Measurements from ENCODE around the gene APEX1.
"Not testable (repeated sequence)": the region's sequence is repeated elsewhere in the genome, so short reads cannot be mapped to it uniquely, and the experiment has no call there.

APEX1 gene

DNA sequence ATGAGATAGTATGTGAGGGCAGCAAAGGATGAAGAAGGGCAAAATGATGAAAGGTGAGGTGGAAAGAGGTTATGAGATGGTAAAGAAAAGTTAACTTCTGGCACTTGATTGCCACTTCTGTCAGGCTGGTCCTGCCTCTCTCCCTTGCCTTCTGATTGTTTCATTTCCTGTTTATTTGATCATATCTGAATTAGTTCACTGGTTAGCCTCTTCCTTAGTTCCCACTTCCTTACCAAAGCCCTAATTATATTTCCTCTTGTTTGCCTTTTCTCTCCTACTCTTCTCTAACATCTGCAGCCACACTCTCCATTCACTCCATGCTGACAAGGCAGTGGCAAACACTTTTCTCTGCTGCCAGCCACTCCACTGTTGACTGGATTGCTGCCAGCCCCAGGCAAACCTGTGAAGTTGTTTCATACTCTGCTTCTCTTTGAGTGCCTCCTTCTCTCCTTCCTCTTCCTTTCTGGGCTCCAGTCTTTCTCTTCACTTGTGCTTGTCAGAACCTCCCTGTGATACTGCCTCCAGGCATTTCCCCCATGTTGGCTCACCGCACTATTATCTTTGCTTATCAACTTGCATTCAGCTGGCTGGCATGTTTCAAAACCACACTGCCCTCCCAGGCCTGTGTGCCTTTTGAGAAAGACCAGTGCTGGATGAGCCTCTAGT, 22.3 kb downstream of the APEX1 start:
- DNase-seq: no peak

- DNase-seq: no peak
Measured at GRCh38 chr14:20478894-20479293, 23.9 kb downstream of the APEX1 start.

- no peak for DNase-seq
Measured at GRCh38 chr14:20482382-20482781, 27.4 kb downstream of the APEX1 start.

DNA sequence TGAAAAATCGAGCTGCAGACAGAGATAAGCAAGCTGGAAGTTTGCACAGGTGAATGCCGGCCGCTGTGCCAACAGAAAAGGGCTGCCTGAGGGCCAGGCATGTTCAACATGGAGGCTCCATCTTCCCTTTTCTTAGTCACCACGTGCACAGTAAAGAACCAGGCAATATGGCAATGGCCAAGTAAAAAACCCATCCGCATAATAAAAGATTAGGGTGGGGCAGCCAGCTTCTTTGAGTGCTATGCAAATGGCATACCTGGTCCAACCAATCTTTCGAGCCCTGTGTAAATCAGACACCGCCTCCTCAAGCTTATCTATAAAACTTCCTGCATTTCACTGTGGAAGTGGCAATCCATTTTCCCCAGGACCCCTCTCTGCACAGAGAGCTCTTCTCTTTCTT, 30.9 kb downstream of the APEX1 start:
- DNase-seq: no peak

DNA sequence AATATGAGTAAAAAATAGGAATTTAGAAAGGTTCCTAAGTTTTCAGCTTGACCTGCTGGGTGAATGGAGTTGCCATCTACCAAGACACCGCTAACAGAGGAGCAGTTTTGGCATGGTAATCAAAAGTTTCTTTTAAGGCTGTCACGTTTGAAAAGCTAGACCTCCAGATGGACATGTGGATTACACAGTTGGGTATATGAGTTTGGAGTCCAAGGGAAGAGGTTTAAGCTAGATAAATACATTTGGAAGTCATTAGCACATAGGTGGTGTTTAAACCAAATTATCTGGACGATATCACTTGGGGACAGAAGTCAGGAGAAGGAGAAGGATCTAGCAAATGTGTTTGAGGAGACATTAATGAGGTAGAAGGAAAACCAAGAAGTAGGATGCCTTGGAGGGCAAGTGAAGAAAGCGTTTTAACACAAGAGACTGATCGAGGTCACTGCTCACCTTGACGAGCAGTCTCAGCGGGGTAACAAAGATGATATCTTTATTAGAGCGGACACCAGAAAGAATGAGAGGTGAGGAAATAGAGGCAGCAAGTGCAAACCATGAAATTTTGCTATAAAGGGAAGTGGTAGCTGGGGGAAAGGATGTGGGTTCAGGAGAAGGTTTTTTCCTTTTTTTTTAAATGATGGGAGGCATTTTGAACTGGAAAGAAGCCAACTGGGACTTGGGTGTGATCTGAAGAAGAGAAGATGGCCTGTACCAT, 31.8 kb downstream of the APEX1 start:
- DNase-seq: no peak

- no peak for DNase-seq
Measured at GRCh38 chr14:20487396-20487725, 32.3 kb downstream of the APEX1 start.

GRCh38 chr14:20489093-20489994, 34.3 kb downstream of the APEX1 start:
- no peak for DNase-seq

DNA sequence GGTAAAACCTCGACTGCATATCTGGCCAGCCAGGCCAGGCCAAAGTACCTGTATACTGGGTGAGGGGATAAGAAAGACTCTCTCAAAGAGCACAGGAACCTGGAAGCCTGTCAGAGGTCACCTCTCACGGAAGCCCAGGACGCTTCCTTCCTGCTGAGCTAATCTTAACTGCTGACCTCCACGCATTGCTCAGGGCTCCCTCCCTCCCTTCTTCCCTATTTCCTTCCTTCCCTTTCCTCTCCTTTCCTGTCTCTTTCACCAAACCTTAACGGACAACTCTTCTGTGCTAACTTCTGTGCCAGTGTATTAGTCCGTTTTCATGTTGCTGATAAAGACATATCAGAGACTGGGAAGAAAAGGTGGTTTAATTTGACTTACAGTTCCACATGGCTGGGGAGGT, 35.5 kb downstream of the APEX1 start:
- DNase-seq: no peak

DNA sequence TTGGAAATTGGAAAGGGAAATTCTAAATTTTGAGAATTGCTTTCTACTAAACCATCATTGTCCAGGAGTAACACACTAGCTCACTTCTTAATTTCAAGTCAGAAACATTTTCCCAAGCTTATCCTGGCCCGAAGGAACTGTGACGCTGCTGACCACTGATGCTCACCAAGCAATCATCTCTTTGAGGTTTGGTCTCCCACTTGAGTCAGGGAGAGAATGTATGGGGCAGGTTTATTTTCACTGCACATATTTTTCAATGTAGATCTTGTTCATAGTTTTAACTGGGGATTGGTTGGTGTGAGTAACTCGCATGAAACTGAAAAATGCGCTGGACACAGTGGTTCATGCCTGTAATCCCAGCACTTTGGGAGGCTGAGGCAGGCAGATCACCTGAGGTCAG, 37.5 kb downstream of the APEX1 start:
- DNase-seq: no peak

- DNase-seq: no peak
Measured at GRCh38 chr14:20493634-20494033, 38.6 kb downstream of the APEX1 start.

GRCh38 chr14:20494935-20495766, 40.1 kb downstream of the APEX1 start:
- DNase-seq: no peak

GRCh38 chr14:20498622-20499021, 43.6 kb downstream of the APEX1 start:
- no peak for DNase-seq

GRCh38 chr14:20499108-20499507, 44.1 kb downstream of the APEX1 start:
- DNase-seq: no peak

GRCh38 chr14:20499881-20500280, 44.9 kb downstream of the APEX1 start:
- no peak for DNase-seq

- DNase-seq: no peak
Measured at GRCh38 chr14:20501346-20501745, 46.3 kb downstream of the APEX1 start.

DNA sequence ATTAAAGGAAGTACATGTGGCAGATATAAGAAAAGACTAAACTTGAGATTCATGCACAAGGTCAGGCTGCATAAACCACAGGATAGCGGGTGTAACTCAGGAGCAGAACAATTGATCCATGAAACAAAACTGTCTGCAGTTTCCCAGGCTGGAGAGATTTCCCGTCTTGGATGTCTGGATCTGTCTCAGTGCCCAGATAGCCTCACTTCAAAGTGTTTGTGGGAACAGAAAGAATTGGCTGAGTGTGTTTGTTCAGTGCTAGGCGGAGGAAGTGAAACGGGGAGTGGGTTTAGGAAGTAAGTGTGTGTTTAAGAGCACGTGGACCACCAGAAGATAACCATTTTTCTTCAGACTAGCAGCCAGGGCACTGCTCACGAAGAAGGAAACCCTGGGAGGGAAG, 48.9 kb downstream of the APEX1 start:
- no peak for DNase-seq

DNA sequence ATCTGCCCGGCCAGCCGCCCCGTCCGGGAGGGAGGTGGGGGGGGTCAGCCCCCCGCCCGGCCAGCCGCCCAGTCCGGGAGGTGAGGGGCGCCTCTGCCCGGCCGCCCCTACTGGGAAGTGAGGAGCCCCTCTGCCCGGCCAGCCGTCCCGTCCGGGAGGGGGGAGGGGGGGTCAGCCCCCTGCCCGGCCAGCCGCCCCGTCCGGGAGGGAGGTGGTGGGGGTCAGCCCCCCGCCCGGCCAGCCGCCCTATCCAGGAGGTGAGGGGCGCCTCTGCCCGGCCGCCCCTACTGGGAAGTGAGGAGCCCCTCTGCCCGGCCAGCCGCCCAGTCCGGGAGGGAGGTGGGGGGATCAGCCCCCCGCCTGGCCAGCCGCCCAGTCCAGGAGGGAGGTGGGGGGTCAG, 51.2 kb downstream of the APEX1 start:
- DNase-seq: not testable (repeated sequence)

DNA sequence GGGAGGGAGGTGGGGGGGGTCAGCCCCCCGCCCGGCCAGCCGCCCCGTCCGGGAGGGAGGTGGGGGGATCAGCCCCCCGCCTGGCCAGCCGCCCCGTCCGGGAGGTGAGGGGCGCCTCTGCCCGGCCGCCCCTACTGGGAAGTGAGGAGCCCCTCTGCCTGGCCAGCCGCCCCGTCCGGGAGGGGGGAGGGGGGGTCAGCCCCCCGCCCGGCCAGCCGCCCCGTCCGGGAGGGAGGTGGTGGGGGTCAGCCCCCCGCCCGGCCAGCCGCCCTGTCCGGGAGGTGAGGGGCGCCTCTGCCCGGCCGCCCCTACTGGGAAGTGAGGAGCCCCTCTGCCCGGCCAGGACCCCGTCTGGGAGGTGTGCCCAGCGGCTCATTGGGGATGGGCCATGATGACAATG, 51.7 kb downstream of the APEX1 start:
- DNase-seq: not testable (repeated sequence)
